CD4-positive, alpha-beta T cell treated with Interferon gamma for 1 hour (primary cell): ENCODE results near the gene TRPM6.
"Not testable (repeated sequence)": the region's sequence is repeated elsewhere in the genome, so short reads cannot be mapped to it uniquely, and the experiment has no call there.

Experiments
- DNase-seq: peaks from one replicate; pipeline ENCODE4 v3.0.0-alpha.2; 2020

TRPM6 gene

GRCh38 chr9:74887041-74887980, at the start of gene TRPM6:
Gene TRPM6 (minus strand): TSS chr9:74887921. CDS start chr9:74887856, 65 bp downstream.
- DNase-seq: peak; percentile 16

GRCh38 chr9:74935008-74935407, 47.3 kb upstream of the TRPM6 start:
- no peak for DNase-seq

- DNase-seq: no peak
Observed at GRCh38 chr9:74921737-74922136, 34.0 kb upstream of the TRPM6 start.

GRCh38 chr9:74920944-74921626, 33.4 kb upstream of the TRPM6 start:
- no peak for DNase-seq

DNA sequence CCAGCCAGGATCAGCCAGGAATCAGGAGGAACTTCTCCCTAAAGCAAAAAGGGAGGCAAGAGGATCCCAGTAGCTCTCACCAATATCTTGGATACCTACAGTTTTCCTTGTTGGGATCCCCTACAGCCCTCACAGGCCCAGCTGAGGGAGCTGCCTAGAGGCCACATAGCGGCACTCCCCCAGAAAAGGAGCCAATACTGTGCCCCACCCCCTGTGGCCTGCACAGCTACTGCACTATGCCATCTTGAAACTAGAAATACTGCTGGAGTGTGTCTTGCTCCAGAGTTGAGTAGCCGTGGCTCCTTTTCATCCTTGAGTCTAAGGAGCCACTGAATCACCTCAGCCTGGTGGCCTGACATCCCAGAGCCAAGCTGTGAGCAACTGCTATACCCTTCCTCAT, 22.3 kb upstream of the TRPM6 start:
- no peak for DNase-seq

- no peak for DNase-seq
Observed at GRCh38 chr9:74908665-74909064, 20.9 kb upstream of the TRPM6 start.

- no peak for DNase-seq
Observed at GRCh38 chr9:74907085-74907484, 19.4 kb upstream of the TRPM6 start.

DNA sequence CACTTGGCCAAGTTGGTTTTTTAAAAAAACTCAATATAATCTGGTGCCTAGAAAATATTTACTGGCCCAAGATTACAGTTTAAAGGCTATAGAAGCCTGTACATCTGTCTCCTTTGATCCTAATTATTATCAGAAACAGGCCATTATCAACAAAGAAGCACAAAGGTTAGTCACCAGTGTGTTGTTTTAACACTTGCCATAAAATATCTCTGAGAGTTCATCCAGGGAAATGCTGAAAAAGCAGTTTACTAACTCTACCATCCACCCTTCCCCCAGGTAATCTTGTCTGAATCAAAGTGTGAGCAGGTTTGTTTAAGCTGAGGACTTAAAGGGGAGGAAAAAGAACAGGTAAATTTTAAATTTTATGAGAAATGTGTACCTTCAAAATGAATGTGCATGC, 13.3 kb upstream of the TRPM6 start:
- DNase-seq: no peak

DNA sequence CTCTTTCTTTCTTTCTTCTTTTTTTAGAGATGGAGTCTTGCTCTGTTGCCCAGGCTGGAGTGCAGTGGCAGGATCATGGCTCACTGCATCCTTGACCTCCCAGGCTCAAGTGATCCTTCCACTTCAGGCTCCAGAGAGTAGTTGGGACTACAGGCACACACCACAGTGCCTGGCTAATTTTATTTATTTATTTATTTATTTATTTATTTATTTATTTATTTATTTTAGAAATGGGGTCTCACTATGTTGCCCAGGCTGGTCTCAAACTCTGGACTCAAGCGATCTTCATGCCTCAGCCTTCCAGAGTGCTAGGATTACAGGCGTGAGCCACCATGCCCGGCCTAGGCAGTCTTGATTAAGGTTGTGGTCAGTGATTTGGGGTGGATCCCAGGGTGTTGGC, 728 bp upstream of the TRPM6 start:
- not testable (repeated sequence) for DNase-seq

DNA sequence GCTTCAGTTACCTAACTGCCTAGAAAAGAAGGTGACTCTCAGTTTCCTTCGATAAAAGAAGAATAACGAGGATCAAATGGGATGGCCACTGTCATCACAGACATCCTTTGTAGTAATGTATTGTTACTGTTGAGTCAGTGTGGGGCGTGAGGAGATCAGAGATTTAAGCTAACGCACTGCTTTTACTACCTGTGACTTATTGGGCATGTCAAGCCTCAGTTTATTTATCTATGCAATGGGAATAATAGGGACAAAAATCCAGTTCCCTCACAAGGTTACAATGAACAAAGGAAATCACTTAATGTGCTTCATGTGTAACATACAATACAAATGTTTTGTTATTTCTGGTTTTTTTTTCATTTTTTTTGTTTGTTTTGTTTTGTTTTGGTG, 255 bp upstream of the TRPM6 start:
- no peak for DNase-seq

DNA sequence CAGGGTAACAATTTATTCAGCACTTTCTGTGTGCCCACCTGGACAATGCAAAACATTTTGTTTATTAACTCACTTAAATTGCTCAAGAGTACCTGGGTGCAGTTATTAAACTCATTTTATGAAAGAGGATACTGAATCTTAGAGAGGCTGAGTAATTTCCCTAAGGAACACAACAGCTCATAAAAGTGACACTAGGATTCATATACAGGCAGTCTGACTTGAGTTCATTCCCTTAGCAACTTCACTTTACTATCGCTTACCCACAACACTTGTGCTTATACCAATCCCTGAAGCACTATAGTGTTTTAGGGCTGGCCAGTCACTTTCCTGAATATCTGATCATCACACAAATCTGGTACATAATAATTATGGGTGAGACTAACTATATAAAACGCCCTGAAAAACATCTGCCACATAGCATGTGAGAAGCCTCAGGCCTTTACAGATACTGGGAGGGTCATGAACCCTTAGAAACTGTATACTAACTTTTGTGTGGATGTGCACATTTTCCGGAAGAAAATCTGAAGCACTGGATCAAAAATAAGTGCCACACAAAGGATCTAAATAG, 11.3 kb downstream of the TRPM6 start:
- no peak for DNase-seq

GRCh38 chr9:74875656-74876055, 12.1 kb downstream of the TRPM6 start:
- DNase-seq: no peak

- no peak for DNase-seq
Observed at GRCh38 chr9:74874220-74874619, 13.5 kb downstream of the TRPM6 start.

GRCh38 chr9:74872619-74873233, 15.0 kb downstream of the TRPM6 start:
- no peak for DNase-seq

DNA sequence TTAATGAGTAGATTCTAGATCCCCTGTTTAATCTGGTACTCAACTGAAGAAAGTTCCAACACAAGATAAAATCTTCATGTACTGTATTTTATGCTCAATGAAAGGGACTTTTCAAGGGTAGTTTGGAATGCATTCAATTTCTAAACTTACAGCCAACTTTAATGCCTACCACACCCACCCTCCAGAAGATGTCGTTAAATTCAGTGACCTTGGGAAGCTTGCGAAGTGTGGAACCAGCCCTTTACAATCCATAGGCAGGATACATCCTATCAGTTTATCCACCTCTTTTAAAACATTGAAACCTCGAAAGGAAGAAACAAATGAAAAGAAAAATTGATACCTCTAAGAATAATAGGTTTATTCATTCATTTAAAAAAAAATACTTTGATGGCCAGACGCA, 20.2 kb downstream of the TRPM6 start:
- no peak for DNase-seq

DNA sequence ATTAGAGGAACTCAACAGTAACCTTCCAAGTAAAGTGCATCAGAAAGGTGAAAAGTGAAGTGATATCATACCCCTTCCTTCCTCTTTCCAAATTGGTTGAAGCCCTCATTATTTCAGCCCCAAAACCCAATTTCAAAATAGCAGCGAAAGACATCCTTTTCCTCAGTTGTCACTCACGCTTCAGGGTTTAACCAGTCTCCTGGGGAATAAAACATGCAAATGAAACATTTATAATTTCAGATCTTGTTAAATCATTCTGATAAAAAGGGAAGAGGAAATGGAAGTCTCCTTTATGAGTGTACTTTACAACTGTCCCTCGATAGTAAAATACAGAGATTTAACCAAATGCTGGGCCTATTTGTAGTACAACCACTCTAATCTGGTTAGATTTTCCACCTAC, 22.5 kb downstream of the TRPM6 start:
- no peak for DNase-seq

DNA sequence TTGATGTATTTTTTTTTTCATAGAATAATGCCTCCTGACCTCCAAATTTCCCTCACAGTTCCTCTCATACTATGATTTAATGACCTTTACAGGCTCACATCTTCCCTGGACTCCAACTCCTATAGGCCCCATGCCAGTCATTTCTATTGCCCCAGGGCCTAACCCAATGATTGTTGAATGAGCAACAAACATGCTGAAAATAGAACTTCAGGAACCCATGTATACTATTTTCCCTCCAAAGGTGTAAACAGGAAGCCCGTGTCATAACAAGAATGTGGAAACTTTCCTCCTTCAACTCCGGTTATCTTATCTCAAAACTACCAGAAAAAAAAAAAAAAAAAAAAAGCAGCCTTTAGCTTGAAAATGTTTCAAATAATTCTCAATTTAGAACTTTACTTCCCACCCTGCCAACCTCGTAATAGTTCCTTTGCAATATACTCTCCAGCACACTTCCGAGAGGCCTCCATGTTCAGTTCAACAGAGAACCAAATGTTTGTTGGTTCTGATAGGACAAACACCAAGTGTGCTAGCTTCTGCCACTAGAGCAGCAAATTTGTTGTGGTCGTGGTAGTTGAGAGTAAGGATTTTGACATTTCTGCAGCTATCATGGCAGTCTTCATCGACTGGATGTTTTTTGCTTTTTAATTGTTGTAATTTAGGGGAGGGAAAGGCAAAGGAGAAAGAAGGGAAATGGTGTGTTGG, 25.8 kb downstream of the TRPM6 start:
- DNase-seq: no peak

DNA sequence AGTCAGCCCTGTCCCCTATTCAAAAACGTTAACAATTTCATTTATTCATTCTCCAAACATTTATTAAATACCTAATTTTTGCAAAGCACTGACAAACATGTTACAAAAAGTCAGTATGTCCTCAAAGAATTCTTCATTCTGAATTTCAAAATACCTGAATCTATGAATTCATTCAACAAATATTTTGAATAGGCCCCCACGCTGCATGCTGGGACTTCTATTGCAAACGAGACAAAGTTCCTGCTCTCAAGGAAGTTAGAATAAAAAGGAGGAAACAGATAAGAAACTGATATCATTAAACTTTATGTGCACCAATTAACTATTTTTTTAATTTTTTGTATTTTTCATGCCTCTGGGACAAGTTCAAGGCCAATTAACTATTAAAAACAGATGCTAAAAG, 26.6 kb downstream of the TRPM6 start:
- DNase-seq: no peak

GRCh38 chr9:74860247-74860646, 27.5 kb downstream of the TRPM6 start:
- not testable (repeated sequence) for DNase-seq

GRCh38 chr9:74859786-74860185, 27.9 kb downstream of the TRPM6 start:
- no peak for DNase-seq

DNA sequence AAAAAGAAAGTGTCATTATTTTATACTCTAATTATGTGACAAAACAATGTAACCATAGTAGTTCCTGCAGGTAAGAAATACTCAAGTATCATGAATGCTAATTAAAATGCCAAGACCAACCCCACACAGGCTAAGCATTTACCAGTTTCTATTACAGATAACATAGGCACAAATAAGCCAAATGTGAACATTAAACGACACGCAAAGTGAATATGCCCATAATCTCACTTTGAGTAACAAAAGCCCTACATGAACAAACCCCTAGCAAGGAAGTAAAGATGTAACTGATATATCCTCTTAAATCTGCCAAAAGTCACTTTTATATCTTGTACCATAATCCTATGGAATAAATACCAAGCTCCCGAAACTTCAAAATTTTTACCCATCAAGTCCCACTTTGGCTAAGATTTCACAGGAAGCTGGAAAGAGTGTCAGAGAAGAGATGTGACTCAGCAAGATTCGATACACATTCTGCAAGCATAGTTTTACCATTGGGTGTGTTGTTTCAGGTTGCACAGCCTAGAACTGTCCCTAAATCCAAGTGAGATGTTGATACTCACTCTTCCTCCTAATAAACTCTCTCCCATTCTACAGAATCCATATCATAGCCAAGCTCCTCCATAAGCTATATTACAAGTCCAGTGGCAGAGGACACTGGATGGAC, 28.8 kb downstream of the TRPM6 start:
- DNase-seq: no peak

DNA sequence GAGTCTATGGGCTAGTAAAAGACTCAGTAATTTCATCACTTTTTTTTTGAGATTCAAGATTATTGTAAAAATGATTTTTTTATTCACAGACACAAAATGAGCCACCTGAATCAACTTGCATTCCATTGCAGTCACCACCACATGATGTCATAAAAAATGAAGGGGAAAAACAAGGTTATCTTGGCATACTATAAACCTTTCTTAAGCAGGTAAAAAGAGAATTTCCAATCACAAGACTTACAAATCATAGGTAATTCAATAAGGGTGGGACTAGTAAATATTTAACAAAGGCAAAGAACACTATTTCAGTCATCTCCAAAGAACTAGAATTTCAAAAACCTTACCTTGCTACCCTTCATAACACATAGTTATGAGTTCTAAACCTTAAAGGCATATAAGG, 30.7 kb downstream of the TRPM6 start:
- no peak for DNase-seq
